ENCODE results near the gene MPST.

Gene MPST

DNA sequence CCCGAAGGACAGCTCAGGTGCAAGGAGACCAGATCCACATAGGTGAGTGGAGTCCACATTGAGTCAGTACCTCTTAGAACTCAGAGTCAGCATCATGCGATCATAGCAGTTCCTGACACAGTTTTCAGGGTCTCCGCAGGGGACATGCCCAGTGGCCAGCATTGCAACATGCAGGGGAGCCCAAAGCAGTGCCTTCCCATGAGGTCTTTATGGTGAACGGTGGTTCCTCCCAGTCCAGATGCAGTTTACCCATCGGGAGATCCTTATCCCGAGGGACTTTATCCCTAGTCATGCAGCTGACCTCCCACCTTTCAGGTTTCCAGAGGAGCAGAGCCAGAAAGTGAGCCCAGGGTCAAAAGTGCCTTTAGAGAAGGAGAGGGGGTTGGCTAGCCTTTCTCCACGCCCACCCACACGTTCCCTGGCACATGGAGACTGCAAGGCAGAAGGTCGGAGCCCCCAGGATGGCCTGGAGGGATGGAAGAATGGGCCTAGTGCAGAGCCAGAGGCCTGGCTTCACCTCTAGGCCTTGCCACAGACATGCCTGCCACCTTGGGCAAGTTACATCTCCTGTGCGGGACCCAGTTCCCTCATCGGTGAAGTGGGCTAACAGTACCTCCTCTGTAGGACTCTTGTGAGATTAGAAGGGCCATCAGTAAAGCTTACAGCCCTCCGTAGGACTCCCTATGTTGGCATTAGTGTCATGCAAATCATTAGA is 38.4 kb downstream of the MPST start:
- TF ChIP-seq, protein P1, sequence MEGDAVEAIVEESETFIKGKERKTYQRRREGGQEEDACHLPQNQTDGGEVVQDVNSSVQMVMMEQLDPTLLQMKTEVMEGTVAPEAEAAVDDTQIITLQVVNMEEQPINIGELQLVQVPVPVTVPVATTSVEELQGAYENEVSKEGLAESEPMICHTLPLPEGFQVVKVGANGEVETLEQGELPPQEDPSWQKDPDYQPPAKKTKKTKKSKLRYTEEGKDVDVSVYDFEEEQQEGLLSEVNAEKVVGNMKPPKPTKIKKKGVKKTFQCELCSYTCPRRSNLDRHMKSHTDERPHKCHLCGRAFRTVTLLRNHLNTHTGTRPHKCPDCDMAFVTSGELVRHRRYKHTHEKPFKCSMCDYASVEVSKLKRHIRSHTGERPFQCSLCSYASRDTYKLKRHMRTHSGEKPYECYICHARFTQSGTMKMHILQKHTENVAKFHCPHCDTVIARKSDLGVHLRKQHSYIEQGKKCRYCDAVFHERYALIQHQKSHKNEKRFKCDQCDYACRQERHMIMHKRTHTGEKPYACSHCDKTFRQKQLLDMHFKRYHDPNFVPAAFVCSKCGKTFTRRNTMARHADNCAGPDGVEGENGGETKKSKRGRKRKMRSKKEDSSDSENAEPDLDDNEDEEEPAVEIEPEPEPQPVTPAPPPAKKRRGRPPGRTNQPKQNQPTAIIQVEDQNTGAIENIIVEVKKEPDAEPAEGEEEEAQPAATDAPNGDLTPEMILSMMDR (conservative IDR thresholded peaks at IDR 0.05; ENCODE audit: low read length) = no peak
- no peak for DNase-seq (ENCODE audit: low read depth)
- H3K4me3 ChIP-seq (ENCODE audit: low read length) = no peak overlapping the region

DNA sequence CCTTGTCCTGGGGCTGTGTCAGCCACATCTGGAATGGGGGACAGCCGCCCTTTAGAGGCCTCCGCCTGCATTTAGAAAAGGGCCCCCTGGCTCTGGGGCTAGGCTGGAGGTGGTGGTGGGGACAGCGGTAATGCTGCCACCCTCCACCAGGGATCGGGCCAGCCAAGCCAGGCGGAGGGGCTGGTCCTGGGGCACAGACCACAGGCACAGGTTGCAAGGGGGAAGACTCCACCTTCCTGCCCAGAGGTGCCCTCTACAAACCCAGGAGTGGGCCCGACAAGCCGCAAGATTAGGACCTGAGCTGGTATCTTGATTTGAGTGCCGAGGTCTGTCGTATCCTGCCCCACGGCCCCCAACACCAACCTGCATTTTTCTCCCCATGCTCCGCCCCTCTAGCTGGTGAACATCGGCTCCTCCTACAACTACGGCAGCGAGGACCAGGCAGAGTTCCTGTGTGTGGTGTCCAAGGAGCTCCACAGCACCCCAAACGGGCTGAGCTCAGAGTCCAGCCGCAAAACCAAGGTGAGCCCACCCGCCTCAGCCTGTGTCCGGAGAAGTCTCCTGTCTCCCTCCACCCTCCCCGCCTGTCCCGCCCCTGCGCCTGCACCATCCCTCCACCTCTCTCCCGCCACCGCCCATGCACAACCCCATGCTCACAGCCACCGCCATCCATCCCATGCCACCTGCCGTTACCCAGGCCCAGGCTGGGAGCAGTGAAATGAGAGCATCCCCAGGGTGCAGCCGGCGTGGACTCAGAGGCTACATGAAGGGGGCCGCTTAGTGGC is 39.6 kb downstream of the MPST start:
- TF ChIP-seq, protein P1 (conservative IDR thresholded peaks at IDR 0.05; ENCODE audit: low read length) = no peak
- DNase-seq (ENCODE audit: low read depth) = no peak
- no peak overlapping the region for H3K4me3 ChIP-seq (ENCODE audit: low read length)

DNA sequence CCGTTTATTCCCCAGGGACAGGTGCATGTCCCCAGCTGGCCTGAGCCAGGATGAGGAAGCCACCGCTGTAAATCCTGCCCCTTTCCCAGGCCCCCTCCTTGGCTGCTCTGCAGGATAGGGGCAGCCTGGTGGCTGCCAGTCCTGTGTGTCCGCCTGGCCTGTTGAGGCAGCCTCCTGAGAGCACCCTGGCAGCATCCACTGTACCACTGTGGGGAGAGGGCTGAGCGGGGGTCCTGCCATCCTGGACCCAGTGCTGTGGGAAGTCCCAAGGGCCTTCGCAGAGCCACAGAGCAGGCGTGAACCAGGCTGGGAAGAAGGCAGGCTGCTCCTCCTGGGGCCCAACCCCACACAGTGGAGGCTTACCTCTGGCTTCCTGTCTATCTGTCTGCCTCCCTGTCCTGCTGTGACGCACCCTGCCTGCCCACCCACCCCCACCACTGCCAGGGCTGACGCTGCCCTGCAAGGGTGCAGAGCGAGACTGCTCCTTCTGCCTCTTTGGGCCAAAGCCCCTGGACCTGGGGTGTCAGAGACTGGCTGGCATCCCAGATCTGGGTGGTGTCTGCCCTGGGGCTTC is 40.4 kb downstream of the MPST start:
- H3K4me3 ChIP-seq (ENCODE audit: low read length) = no peak overlapping the region
- TF ChIP-seq, protein P1 (conservative IDR thresholded peaks at IDR 0.05; ENCODE audit: low read length) = no peak
- DNase-seq (ENCODE audit: low read depth) = no peak

DNA sequence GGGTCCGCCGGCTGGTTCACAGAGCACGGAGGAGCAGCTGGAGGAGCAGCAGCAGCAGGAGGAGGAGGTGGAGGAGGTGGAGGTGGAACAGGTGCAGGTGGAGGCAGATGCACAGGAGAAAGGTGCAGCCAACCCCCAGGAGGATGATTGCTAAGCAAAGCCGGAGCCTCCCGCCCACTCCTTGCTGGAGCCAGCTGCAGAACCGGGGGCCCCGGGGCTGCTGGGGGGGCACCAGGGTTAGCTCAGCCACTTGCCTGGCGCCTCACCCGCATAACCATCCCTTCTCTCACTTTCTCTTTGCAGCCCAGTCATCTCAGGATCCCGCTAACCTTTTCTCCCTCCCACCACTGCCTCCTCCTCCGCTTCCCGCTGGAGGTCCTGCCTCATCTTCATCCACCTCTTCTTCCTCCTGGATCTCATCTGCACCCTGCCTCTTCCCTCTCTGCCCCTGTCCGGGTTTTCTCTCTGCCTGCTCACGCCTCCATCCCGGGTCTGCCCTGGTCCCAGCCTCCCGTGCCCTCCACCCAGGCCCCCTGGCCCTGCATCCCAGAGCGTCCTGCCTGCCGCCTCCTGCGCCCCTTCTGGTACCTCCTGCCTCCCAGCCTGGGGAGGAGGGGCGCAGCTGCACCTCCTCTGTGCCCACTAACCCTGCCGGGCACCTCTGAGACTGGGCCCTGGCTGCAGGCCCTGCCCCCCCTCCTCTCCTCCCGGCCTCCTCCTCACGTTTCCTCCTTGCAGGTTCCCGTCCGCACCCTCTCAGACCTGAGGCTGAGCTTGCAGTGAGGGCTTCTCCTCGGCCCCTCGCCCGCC is 41.5 kb downstream of the MPST start:
- DNase-seq (ENCODE audit: low read depth) = no peak
- TF ChIP-seq, protein P1 (conservative IDR thresholded peaks at IDR 0.05; ENCODE audit: low read length) = no peak

DNA sequence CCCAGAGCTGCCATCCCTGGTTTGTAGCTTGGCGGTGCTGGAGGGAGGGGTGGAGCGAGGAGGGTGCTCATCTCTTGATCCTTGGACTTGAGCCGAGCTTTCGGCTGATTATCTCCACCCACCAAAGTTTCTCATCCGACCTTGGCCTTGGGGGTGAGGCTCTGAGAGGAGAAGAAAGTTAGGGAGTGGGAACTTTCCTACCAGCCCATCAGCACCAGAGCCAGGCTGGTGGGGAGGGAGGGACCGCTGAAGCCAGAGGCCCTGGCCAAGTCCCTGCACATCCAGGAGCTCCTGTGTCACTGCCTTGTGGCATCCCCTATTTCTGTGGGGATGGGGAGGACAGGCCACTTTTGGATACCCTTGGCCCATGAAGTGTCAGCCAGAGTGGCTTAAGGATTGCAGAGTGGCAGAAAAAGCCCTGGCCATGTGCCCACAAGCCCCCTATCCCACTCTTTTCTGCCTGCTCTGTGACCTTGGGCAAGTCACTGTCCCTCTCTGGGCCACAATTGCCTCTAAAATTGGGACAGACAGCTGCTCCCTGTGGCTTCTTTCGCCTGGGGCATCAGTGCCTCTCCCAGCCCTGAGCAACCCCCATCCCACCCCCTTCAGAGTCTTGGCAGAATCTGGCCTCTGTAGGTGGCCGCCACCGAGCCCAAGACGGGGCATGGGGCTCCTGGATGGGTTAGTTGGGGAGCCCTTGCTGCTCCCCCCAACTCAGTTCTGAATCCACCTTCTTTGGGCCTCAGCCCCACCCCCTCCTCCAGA is 42.3 kb downstream of the MPST start:
- DNase-seq (ENCODE audit: low read depth) = no peak
- no peak overlapping the region for H3K4me3 ChIP-seq (ENCODE audit: low read length)
- TF ChIP-seq, protein P1 (conservative IDR thresholded peaks at IDR 0.05; ENCODE audit: low read length) = no peak

More for the DNA sequence above, 41.5 kb downstream of the MPST start:
- H3K4me3 ChIP-seq (ENCODE audit: low read length) = no peak overlapping the region

DNA sequence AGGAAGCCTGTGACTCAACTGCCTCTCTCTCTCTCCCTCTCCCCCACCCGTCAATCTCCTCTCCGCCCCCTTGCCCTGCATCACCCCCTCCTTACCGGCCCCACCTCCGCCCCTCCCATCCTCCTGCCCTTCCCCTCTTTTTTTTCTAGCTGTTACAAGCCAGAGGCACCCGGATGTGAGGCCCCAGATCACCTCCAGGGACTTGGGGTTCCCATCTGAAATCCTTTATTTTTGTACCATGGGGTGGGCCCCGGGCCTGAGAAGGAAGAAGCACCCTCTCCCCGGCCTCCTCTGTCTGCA is 42.8 kb downstream of the MPST start:
- TF ChIP-seq, protein P1 (conservative IDR thresholded peaks at IDR 0.05; ENCODE audit: low read length) = no peak
- H3K4me3 ChIP-seq (ENCODE audit: low read length) = no peak overlapping the region
- DNase-seq (ENCODE audit: low read depth) = no peak
